Activated CD8-positive, alpha-beta memory T cell treated with anti-CD3 and anti-CD28 coated beads, Interleukin-2, amount 50 U/mL, for 24 hours (primary cell): Measurements from ENCODE around the gene CACNB2.

ENCODE experiments used
- DNase-seq: peaks from one replicate; pipeline ENCODE4 v3.0.0-alpha.2; 2020; ENCODE audit errors: extremely low read depth

CACNB2 gene

DNA sequence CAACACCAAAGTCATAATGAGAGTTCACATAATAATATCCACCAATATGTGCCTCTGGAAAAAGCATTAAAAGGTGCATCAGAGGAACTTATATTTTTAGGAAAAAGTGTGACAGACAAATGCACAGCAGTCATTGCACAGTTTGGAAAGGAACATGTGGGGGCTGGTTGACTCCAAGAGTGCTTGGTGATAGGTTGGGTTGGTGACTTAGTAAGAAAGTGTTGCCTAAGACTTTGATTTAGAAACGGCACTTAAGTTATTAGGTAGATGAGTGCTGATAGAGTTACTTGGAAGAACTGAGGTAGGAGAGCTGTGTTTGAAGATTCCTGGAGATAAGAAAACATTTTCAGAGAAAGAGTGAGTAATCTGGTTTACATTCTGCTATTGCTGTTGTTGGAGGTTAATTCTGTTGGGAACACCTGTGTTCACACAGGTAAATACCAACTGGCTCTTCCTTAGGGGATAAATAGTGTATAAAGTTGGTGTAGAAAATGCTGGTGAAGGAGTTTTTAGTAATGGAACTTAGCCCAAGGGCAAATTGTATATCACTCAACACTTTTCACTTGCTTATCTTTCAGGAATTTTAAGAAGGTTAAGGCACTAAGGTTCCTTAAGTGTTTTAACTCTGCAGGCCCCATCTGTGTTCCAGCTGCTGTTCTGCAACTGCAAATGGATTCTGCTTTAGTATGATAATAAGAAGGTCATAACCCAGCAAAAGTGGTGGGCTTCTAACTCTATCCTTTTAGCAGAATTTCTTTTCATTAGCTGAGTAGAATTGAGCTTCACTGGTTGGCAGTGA lies 315.1 kb downstream of the CACNB2 start:
- DNase-seq = no peak

DNA sequence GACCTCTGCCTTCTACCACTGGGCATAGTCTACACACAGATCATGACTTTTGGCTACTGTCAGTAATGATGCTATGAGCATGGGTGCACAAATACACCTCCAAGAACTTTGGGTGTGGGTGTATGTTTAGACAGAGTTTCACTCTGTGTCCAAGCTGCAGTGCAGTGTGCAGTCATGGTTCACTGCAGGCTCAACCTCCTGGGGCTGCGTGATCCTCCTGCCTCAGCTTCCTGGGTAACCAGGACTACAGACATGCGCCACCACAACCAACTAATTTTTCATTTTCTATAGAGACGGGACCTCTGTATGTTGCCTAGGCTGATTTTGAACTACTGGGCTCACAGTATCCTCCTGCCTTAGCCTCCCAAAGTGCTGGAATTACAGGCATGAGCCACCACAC lies 316.8 kb downstream of the CACNB2 start:
- DNase-seq = no peak

DNA sequence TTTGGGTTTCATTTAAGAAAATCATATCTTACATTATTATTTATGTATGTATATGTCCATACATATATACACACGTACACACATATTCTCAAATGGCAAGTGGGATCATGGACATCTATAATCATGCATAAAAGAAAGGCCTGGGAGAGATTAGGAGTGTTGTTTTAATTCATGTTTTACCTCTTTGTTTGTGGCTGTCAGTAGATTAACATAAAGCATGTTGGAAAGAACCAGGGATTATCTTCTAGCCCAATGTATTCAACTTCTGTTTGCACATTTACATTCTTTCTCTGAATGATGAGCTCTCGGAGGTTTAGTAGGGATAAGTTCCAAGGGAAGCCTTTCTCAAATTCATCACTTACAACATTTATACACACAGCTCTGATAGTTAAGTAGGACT lies 319.8 kb downstream of the CACNB2 start:
- DNase-seq = no peak

DNA sequence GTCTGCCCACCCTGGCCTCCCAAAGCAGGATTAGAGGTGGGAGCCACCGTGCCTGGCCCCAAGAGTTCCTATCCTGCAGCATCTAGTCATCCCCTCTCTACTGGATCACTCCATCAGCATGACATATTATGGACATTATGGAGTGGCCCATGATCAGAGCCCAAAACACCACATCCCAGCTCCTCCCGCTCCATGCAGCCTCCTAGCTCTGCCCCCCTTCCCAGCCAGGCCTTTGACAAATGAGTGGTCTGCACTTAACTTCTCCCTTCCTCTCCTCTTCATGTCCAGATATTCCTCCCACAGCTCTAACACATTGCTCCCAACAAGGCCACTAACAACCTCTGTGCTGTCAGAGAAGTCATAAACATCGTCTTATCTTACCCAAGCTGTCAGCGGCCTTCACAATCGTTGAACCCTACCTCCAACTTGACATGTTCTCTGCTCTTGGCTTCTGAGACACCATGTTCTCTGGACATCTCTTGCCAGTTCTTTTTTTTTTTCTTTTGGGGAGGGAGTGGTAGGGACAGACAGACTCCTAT lies 323.5 kb downstream of the CACNB2 start:
- DNase-seq = no peak

DNA sequence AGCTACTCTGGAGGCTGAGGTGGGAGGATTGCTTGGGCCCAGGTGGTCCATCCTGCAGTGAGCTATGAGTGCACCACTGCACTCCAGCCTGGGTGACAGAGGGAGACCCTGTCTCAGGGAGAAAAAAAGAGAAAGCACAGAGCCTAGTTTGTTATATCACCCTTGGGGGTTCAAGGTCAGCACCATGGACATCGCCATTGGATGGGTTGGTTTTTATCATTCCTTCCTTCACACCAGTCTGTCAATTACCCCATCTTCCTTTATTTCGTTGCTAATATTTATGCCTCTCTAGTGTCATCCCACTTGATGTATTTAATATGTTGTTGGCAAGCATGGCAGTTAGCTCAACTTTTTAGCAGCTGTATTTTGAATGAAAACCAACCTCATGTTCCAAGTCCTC lies 328.9 kb downstream of the CACNB2 start:
- no peak for DNase-seq

DNA sequence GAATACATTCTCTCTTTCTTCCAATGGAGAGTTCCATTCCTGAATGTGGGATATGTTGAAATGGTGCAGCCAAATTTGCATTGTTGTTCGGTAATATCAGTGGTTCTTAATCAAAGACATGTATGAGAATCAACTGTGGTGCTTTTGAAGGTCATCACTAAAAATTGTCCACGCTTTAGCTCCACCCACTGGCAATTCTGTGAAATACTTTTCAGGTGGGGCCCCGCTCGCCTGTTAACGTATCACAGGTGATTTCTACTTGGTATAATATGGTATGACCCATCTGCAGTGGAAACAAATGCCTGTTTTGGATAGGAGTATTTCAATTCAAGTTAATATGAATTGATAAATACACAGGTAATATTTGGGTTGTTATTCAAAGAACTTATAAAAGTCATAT lies 332.8 kb downstream of the CACNB2 start:
- DNase-seq = no peak

DNA sequence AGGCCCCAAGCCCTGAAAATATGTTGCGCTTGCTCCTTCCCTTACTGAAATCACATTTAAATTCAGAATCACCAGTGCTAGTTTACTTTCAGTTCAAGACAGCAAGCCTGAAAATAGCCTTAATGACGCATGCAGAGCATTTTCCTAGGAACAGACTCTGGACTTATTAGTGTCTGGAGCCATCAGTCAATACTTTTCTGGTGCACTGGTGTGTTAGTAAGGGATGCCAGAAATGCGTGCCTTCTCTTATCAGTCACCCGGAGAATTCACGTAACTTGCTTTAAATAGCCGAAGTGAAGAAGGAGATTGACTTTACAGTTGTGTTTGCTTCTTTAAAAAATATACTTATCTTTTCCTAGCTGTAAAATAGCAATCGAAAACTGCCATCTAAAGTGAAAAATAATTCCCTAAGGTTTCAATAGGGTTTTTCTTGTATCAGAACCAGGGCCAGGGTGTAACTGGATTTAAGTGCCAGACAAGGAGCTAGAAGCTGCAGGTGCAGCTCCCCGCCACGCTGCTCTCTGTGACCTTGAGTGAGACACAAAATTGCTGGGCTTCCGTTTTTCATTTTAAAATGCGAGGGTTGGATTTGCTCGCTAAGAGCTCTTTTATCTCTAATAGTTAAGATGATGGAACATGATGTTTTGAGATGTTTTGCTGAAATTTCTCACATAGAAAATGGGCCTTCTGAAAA lies 333.3 kb downstream of the CACNB2 start:
- DNase-seq = no peak

DNA sequence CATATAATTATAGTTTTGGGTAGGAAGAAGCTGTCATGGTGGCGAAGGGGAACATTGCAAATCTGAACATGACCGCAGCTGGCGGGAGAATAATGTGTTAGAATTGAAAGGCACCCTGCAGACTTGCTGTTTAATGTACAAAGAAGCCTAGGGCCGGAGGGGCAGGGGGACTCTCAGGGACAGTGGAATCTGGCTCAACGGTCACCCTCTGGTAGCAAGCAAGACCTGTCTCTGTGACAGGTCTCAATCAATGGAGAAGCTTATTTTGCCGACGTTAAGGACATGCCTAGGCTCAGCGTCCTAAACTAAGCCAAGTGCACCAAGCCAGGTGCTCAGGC lies 333.9 kb downstream of the CACNB2 start:
- DNase-seq = no peak

DNA sequence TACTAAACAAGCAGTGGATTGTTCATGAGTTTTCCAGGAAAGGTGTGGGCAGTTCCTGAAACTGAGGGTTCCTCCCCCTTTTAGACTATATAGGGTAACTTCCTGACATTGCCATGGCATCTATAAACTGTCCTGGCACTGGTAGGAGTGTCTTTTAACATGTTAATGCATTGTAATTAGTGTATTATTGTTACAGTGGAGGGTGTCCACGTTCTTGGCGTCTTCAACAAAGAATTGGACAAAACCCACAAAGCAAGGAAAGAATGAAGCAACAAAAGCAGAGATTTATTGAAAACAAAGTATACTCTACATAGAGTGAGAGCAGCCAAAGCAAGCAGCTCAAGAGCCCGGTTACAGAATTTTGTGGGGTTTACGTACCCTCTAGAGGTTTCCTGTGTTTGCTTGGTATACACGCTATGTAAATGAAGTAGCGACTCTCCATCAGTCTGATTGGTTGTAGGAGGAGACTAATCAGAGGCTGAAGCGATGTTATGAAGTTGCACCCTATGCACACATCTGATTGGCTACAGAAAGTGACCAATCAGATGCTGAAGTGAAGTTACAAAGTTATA lies 335.9 kb downstream of the CACNB2 start:
- no peak for DNase-seq

DNA sequence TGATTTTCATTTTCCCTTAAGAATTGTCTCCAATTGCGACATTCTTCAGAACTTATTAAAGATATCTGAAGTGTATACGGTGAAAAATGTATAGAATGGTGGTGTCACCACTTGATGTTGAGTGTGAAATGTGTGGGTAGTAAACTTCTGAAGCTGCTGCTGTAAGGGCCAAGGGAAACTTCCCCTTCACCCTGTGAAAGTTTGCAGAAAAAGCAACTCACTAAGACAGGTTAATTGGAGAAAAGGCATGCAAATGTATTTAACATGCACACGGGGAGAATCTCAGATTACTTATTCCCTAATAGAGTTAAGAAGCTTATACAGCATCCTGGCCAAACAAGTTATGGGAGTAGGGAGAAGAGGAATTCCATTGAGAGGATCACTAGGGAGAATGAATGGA lies 338.1 kb downstream of the CACNB2 start:
- DNase-seq = no peak

DNA sequence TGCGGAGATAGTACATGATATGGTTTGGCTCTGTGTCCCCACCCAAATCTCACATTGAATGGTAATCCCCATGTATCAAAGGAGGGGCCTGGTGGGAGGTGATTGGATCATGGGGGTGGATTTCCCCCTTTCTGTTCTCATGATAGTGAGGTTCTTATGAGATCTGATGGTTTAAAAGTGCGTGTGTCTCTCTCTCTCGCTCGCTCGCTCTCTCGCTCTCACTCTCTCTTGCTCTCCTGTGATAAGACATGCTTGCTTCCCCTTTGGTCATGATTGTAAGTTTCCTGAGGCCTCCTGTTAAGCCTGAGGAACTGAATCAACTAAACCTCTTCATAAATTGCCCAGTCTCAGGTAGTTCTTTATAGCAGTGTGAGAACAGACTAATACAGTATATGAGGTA lies 339.3 kb downstream of the CACNB2 start:
- no peak for DNase-seq

DNA sequence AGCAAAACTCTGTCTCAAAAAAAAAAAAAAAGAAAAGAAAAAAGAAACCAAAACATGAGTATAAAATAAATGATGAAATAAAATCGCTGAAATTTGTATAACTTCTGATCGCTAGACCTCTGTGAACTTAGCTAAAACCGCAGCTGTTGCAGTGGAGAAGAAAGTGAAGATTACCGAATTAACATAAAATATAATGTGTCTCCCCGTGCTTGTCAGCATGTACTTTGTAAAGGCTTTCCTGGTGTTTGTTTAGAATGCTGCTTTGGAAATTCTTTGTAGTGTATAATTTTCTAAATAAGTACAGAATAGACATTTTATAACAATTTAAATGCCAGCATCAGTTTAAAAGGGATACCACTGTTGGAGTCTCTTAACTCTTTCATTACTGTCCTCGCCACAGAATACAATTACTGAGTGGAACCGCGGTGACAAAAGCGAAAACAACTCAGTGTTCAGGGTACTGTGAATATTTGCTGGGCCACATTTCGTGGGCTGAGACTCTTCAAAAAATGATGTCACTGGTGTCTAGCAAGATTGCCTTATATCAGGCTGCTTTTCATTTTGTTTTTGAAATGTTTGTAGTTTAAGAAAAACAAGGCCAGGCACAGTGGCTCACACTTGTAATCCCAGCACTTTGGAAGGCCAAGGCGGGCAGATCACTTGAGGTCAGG lies 343.4 kb downstream of the CACNB2 start:
- no peak for DNase-seq

DNA sequence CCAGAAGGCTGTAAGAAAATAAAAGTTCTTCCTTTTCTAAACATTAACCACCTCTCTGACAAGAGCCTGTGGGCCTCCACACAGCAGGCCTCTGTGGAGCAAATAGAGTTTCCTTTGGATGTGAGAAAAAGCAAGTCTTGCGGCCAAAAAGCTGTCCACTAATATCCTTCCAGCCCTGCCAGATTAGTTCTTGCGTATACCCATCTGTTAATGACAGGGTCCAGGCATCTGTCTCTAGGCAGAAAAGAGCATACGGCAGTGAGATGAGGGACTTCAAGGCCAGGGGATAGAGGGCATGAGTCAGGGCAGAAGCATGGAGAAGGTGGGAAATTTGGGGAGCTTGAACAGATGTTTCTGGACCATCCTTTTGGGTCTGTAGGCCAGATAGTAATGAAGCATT lies 346.2 kb downstream of the CACNB2 start:
- no peak for DNase-seq

DNA sequence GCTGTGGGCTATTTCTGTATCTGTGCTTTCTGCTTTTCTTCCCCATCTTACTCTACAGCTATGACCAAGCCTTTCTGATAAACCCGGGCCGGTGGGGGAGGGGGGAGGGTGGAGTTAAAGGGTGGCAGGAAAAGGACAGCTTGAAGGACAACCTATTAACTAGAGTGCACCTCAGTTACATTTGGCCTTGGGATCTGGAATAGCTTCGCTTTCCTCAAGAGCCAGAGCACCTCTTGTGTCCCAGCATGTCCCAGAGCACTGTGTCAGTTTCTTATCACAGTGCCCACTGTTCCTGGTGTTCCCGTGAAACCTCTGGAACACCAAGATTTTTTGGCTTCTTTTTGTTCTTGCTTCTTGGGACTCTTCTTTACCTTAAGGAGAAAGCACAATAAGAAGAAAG lies 350.5 kb downstream of the CACNB2 start:
- DNase-seq = no peak

DNA sequence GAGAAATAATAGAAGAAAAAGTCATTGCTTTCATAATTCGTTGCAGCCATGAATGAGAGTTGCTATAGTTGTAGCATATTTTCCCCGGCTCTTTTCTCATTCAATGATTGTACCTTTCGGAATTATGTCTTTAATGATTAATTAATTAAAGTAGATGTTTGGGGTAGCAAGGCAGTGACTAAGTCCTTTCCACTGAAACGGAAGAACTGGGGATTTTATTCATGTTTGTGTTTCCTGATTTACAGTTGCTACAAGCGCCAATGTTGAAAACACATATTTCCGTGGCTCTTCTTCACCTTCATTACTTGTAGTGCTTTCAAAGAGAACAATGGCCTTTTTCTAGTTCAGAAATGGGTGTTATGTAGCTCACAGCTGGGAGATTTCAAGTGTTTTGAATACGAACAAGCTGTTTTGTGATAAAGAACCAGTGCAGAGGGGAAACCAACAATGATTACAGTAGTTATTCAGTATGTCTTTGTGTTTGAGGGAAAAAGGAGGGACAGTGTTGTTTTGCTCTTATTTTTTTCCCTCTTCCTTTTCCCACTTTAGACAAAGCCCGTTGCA lies 357.7 kb downstream of the CACNB2 start:
- no peak for DNase-seq

DNA sequence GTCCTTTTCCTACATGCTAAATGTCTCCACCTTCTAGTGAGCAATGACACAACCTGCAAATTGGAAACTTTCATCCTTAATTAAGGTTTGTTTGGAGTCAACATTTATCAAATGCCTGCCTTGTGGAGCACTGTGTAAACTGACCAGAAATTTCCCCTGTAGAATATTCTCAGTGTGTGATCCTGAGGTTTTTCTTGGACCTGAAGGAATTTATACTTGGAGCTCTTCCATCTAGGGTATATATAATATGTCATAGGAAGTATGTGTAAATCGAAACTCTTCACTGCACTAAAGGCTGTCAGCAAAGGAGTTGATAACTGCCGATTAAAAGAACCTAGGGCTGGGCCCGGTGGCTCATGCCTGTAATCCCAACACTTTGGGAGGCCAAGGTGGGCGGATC lies 358.8 kb downstream of the CACNB2 start:
- DNase-seq = no peak

DNA sequence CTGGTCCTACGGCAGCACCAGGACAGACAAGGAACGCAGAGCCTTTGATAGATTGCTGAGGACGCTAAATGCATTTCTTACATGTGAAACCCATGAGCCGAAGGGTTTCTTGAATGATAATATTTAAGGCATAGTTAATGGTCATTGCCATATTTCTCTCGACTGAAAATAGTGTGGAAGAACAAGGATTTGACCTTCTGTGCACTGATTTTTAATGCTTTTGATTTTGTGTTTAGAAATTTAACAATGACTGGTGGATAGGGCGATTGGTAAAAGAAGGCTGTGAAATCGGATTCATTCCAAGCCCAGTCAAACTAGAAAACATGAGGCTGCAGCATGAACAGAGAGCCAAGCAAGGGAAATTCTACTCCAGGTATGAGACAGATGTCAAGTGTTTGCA lies 360.4 kb downstream of the CACNB2 start:
- no peak for DNase-seq

DNA sequence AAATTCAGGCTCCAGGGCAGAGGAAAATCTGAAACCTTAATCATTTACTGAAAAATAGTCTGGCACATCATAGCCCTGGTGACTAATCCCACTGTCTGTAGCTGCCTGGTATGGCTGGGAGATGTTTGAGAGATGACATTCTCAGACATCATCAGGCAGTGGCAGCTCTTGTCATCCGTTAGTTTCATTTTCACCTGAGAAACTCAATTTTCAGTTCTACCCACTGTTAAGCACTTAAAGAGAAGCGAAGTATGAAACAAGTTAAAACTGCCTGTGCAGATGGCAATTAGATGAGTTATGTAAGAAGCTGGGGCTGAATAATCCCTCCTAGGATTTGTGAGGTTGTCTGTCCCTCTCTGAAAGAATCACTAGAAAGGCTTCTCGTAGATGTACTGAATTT lies 361.0 kb downstream of the CACNB2 start:
- no peak for DNase-seq

DNA sequence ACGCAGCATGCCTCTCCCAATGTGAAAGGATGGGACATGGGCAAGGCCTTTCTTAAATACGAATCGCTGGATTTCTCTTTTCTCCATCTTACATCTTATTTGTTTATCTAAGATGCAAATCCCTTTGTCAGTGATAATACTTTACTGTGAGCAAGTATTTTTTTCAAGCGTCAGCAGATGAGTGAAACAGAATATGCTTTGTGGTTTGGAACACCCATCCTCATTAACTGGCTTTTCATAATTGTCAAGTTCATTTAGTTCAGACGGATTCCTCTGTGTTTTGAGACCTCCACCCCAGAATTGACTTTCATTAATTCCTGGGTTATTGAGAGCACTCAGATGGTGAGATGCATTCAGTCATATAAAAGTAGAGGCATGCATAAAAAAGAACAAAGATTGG lies 361.4 kb downstream of the CACNB2 start:
- DNase-seq = no peak

DNA sequence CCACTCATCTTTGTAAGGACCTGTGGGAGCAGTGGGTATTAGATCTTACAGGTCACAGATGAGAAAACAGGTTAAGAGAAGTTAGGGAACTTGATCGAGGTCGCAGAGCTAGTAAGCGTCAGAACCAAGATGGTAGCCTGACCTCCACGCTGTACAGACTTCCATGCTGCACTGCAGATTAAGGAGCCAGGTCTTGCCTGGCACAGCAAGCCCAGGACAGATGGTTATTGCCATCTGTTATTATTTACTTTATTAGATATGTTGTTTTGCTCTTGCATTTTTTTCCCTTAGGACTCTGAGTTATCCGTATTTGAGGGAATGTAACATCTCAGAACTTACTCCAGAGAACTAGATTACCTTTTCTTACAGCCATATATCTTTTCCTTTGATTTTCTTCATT lies 363.9 kb downstream of the CACNB2 start:
- no peak for DNase-seq

DNA sequence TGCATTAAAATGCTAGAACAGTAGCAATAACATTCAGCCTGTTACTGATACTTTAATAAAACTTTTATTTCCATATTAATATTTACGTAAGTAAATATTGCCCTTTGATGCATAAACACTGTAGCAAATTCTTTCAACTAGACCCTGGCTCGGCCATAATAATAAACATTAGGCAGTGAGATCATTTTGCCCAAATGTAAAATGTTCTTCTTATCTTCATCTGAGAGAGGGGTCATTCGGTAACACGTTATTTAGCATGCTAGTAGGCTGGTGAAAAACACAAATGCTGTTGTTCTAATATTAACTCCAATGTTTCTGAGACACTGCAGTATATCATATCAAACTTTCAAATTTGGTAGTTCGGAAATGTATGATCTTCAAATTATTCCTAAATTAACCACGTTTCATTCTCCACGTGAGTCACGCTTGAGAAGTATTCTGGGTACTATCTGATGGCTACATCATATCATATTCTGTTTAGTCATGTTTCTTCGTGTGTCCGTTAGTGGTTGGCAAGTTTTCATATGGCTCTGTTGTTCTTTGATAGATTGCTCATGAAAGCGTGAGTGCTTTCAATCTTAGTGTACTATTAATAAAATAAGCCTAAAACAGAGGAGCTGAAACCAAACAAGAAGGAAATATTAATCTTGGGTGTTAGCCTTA lies 365.4 kb downstream of the CACNB2 start:
- DNase-seq = no peak

DNA sequence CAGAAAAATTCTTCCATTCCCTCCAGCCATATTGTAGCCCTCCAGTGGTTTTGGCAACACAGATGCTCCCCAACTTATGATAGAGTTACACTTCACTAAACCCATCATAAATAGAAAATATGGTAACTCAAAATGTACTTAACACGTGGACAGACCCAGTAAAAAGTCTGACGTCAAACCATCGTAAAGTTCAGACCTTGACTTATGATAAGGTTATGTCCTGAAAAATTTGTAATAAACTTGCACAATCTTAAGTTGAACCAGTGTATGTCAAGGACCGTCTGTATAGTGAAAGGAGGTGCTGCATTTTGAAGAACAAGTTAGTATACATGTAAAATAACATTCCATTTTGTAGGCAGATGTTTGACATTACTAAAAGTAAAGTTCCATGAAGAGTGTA lies 368.4 kb downstream of the CACNB2 start:
- no peak for DNase-seq
